Fibroblast of lung (primary cell): Measurements from ENCODE around the gene SETD9. TPM values are rescaled to one million over a fixed set of nuclear protein-coding genes. Genes with fewer than 3 reads are reported as not detected.

ENCODE experiments used
- DNase-seq, 2 donors: peaks; one replicate each; pipeline versions ENCODE4 v3.0.0 to v3.0.0-alpha.2; 2010; ENCODE audit warnings: low read depth in 2 of 2
- H2AFZ ChIP-seq: 2 replicates; pipeline ENCODE4 v1.5.1; 2012; ENCODE audit warnings: low read length, control low read depth, inconsistent platforms
- H3K27ac ChIP-seq: 2 replicates; pipeline ENCODE4 v1.5.1; 2011; ENCODE audit warnings: low read length, control low read depth; ENCODE audit not compliant: insufficient read depth
- H3K27me3 ChIP-seq: 2 replicates; pipeline ENCODE4 v1.5.1; 2011; ENCODE audit warnings: mild to moderate bottlenecking, low read length; ENCODE audit not compliant: control insufficient read depth, insufficient read depth
- H3K36me3 ChIP-seq: 2 replicates; pipeline ENCODE4 v1.5.1; 2011; ENCODE audit warnings: low read length; ENCODE audit not compliant: control insufficient read depth, insufficient read depth
- H3K4me1 ChIP-seq: 2 replicates; pipeline ENCODE4 v1.5.1; 2011; ENCODE audit warnings: low read length; ENCODE audit not compliant: control insufficient read depth, insufficient read depth; ENCODE audit errors: extremely low read depth
- H3K4me2 ChIP-seq: 2 replicates; pipeline ENCODE4 v1.5.1; 2011; ENCODE audit warnings: low read length, control low read depth; ENCODE audit not compliant: insufficient read depth; ENCODE audit errors: extremely low read depth
- H3K4me3 ChIP-seq, 4 experiments: fragments of 200-600 bp in 1 of 4; sonication (generic) in 1 of 4; replicated peaks in 1 of 4; 2 replicates each; pipeline ENCODE4 v1.5.1; 2011 to 2016; ENCODE audit warnings: low read length in 4 of 4, low read depth in 3 of 4, mild to moderate bottlenecking in 3 of 4, control low read depth in 2 of 4, inconsistent platforms in 1 of 4, mixed read lengths in 1 of 4; ENCODE audit not compliant: insufficient read depth in 1 of 4; ENCODE audit errors: control extremely low read depth in 1 of 4
- H3K79me2 ChIP-seq: 2 replicates; pipeline ENCODE4 v1.5.1; 2012; ENCODE audit warnings: mild to moderate bottlenecking, low read length, inconsistent platforms; ENCODE audit not compliant: control insufficient read depth, insufficient read depth
- H3K9ac ChIP-seq: 2 replicates; pipeline ENCODE4 v1.5.1; 2011; ENCODE audit warnings: mild to moderate bottlenecking, low read length, control low read depth; ENCODE audit not compliant: insufficient read depth
- H3K9me3 ChIP-seq: 2 replicates; pipeline ENCODE4 v1.5.1; 2012; ENCODE audit warnings: low read depth, low read length; ENCODE audit not compliant: control insufficient read depth, insufficient read depth
- H4K20me1 ChIP-seq: 2 replicates; pipeline ENCODE4 v1.5.1; 2011; ENCODE audit warnings: low read length; ENCODE audit not compliant: control insufficient read depth, insufficient read depth; ENCODE audit errors: extremely low read depth
- CTCF ChIP-seq, 2 donors: IDR thresholded peaks in 1 of 2; conservative IDR thresholded peaks in 1 of 2; 1 replicate in 1 of 2; 2 replicates in 1 of 2; pipeline ENCODE4 v1.5.1; 2011 to 2012; ENCODE audit warnings: low read length in 2 of 2, control low read depth in 1 of 2, inconsistent platforms in 1 of 2, low read depth in 1 of 2, mild to moderate bottlenecking in 1 of 2
- EZH2 ChIP-seq: IDR thresholded peaks from 2 replicates; pipeline ENCODE4 v1.5.1; 2012; ENCODE audit warnings: low read length, control low read depth, mild to moderate bottlenecking; ENCODE audit errors: missing control alignments
- polyA minus RNA-seq: library from RNA; depleted of rRNA, polyadenylated mRNA; stranded (reverse); fragments of >200 nt; gene quantifications from 2 replicates; pipeline ENCODE4 v1.2.3, GENCODE V29; 2011; ENCODE audit warnings: low replicate concordance
- polyA plus RNA-seq, 2 donors: library from polyadenylated mRNA; depleted of rRNA in 1 of 2; stranded (reverse) in 1 of 2; unstranded in 1 of 2; fragments of >200 nt; gene quantifications; 2 replicates each; pipeline ENCODE4 v1.2.1, GENCODE V29; 2011 to 2012; ENCODE audit warnings: missing spikeins in 1 of 2
- total RNA-seq: library from RNA; depleted of rRNA; stranded (reverse); fragments of >200 nt; gene quantifications from 2 replicates; pipeline ENCODE4 v1.2.1, GENCODE V29; 2014

SETD9 gene
- 14.9 and 15.5 TPM in 2 replicates for total RNA-seq
- polyA plus RNA-seq, result 2.2 and 8.8 TPM in 2 replicates
- polyA plus RNA-seq (2012), result 0.97 and 6.7 TPM in 2 replicates
- polyA minus RNA-seq, result not detected in 2 replicates

GRCh38 chr5:56909294-56910209 lies at the start of gene SETD9:
SETD9 (plus strand) TSS chr5:56909596; CDS start chr5:56909646, 50 bp downstream.
- H3K4me2 ChIP-seq, result peak within 1 kb of the TSS; percentile 98

GRCh38 chr5:56861893-56862485 lies 47.4 kb upstream of the SETD9 start:
- Histone ChIP-seq H3K27me3 (no peaks in the 10 kb centered on the region), H3K79me2 (no peaks in the 10 kb centered on the region), H3K4me3 (no peak overlapping the region), H4K20me1 (no peaks in the 10 kb centered on the region), H3K9me3 (no peaks in the 10 kb centered on the region), H3K4me1 (no peaks in the 10 kb centered on the region), H3K27ac (no peak overlapping the region), H3K4me2 (no peak overlapping the region), H3K36me3 (no peaks in the 10 kb centered on the region), H3K9ac (no peak overlapping the region), H2AFZ (no peak overlapping the region)
- DNase-seq, result no peak
- no peak for TF ChIP-seq CTCF (conservative IDR thresholded peaks at IDR 0.05 in 1 of 2, IDR thresholded peaks at IDR 0.05 in 1 of 2; ENCODE audit: low read depth in 1 of 2, low read length in 2 of 2)
- no peak for TF ChIP-seq EZH2

More at GRCh38 chr5:56909294-56910209, at the start of gene SETD9:
- peak within 1 kb of the TSS; percentile 84 for H3K9ac ChIP-seq
- TF ChIP-seq EZH2 (no peak), CTCF (conservative IDR thresholded peaks at IDR 0.05 in 1 of 2, IDR thresholded peaks at IDR 0.05 in 1 of 2; ENCODE audit: low read depth in 1 of 2, low read length in 2 of 2) (no peak)
- peak within 1 kb of the TSS; percentile 65 to 92 (median 79) for H3K4me3 ChIP-seq
- peak within 1 kb of the TSS; percentile 93 for H3K27ac ChIP-seq
- H4K20me1 ChIP-seq, result no peaks in the 10 kb centered on the region
- no peaks in the 10 kb centered on the region for H3K79me2 ChIP-seq
- no peaks in the 10 kb centered on the region for H3K9me3 ChIP-seq
- peak; percentile 95 to 97 for DNase-seq
- H3K4me1 ChIP-seq, result no peaks in the 10 kb centered on the region
- no peaks in the 10 kb centered on the region for H3K36me3 ChIP-seq
- H2AFZ ChIP-seq, result peak within 1 kb of the TSS; percentile 99
- no peaks in the 10 kb centered on the region for H3K27me3 ChIP-seq

GRCh38 chr5:56862909-56863308 lies 46.5 kb upstream of the SETD9 start:
- Histone ChIP-seq H3K36me3 (no peaks in the 10 kb centered on the region), H3K27ac (no peak overlapping the region), H3K4me1 (no peaks in the 10 kb centered on the region), H3K27me3 (no peaks in the 10 kb centered on the region), H3K79me2 (no peaks in the 10 kb centered on the region), H3K4me2 (no peak overlapping the region), H3K9me3 (no peaks in the 10 kb centered on the region), H4K20me1 (no peaks in the 10 kb centered on the region), H3K4me3 (no peak overlapping the region), H3K9ac (no peak overlapping the region), H2AFZ (no peak overlapping the region)
- TF ChIP-seq CTCF (conservative IDR thresholded peaks at IDR 0.05 in 1 of 2, IDR thresholded peaks at IDR 0.05 in 1 of 2; ENCODE audit: low read depth in 1 of 2, low read length in 2 of 2), result no peak
- no peak for TF ChIP-seq EZH2
- no peak for DNase-seq
